ENCODE results near the gene BLVRA.

BLVRA gene

GRCh38 chr7:43750016-43750887 is 8.2 kb upstream of the BLVRA start:
- DNase-seq (ENCODE audit: low read depth) = no peak

DNA sequence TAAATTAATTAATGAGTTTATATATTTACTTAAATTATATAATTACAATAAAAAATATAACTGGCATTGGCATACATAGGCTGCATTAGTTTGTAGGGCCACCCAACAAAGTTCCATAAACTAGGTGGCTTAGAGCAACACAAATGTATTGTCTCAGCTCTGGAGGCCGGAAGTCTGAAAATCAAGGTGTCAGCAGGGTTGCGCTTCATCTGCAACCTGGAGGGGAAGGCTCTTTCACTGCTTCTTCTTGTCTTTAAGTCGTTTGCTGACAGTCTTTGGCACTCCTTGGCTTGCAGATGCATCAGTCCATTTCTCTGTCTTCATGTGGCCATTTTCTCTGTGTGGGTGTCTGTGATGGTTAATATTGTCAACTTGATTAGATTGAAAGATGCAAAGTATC is 6.1 kb upstream of the BLVRA start:
- no peak for DNase-seq (ENCODE audit: low read depth)

DNA sequence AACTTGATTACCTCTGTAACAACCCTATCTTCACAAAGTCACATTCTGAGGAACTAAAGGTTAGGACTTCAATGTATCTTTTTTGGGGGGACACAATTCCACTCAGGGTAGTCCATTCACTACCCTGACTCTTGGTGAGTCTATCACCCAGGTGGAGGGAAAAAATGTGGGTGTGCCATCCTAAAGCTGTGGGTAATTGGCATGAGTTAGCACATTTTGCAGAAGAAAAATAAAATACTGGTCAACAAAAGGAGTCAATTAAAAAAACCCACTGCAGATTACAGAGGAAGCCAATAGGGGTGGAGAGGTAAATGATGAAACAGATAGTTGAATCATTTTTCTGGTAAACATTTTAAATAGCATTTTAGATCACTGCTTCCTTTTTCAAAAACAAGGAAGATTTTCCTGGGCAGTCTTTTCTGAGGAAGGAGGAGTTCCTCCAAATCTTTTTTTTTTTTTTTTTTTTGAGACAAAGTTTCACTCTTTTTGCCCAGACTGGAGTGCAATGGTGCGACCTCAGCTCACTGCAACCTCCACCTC is 5.1 kb upstream of the BLVRA start:
- DNase-seq (ENCODE audit: low read depth) = no peak

- DNase-seq (ENCODE audit: low read depth) = no peak
These were observed 4.6 kb upstream of the BLVRA start for GRCh38 chr7:43753843-43754242.

DNA sequence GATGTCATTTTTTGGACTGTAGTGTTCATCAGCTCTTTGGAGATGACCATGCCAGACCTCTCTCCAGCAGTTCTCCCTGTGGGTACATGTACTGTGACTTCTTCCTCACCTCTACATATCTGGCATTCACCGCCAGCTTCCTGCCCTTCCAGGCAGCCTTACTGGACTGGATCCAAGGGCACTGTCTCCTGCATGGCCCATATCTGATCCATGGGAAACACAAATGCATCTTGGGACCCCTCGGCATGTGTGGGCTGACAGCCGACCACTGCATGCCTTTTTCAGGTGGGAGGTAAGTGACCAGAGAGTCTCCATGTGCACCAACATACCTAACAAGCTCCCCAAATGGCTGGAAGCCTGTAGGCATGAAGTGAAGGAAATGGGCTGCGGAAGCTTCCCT is 3.9 kb upstream of the BLVRA start:
- no peak for DNase-seq (ENCODE audit: low read depth)

- peak; percentile 16 for DNase-seq (ENCODE audit: low read depth)
These were observed 2.0 kb upstream of the BLVRA start for GRCh38 chr7:43756368-43757072.

- DNase-seq (ENCODE audit: low read depth) = no peak
These were observed 1.3 kb upstream of the BLVRA start for GRCh38 chr7:43757073-43757720.

- DNase-seq (ENCODE audit: low read depth) = no peak
These were observed 573 bp downstream of the BLVRA start for GRCh38 chr7:43758822-43759683.

DNA sequence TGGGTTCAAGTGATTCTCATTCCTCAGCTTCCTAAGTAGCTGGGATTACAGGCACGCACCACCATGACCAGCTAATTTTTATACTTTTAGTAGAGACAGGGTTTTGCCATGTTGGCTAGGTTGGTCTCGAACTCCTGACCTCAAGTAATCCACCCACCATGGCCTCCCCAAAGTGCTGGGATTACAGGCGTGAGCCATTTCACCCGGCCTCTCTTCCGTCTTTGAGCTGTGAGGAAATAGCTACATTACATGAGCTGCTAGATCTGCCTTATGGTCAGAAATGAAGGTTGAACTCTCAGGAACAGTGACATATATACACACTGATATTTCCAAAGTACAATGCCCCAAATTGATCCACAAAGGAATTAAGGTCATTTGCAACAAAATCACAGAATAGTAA is 2.4 kb downstream of the BLVRA start:
- DNase-seq (ENCODE audit: low read depth) = no peak

GRCh38 chr7:43761382-43761781 is 2.9 kb downstream of the BLVRA start:
- no peak for DNase-seq (ENCODE audit: low read depth)

- no peak for DNase-seq (ENCODE audit: low read depth)
These were observed 3.6 kb downstream of the BLVRA start for GRCh38 chr7:43761938-43762692.

- DNase-seq (ENCODE audit: low read depth) = no peak
These were observed 4.7 kb downstream of the BLVRA start for GRCh38 chr7:43763183-43763582.

- no peak for DNase-seq (ENCODE audit: low read depth)
These were observed 5.7 kb downstream of the BLVRA start for GRCh38 chr7:43764039-43764761.

GRCh38 chr7:43764807-43765491 is 6.5 kb downstream of the BLVRA start:
- no peak for DNase-seq (ENCODE audit: low read depth)

DNA sequence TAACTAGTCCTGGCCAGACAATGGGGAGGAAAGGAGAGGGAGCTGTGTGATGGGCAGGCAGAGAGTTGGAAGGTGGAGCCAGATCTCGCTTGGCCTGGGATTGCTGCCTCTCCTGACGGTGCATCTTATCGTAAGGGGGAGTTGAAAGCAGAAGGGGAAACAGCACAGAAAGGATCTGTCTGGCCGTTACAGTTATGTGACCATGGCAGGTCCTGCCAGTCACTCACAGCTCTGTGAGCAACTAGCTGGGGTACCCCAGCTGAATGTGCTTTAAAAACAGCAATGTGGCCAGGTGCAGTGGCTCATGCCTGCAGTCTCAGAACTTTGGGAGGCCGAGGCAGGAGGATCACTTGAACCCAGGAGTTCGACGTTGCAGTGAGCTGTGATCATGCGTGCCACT is 8.1 kb downstream of the BLVRA start:
- DNase-seq (ENCODE audit: low read depth) = no peak

DNA sequence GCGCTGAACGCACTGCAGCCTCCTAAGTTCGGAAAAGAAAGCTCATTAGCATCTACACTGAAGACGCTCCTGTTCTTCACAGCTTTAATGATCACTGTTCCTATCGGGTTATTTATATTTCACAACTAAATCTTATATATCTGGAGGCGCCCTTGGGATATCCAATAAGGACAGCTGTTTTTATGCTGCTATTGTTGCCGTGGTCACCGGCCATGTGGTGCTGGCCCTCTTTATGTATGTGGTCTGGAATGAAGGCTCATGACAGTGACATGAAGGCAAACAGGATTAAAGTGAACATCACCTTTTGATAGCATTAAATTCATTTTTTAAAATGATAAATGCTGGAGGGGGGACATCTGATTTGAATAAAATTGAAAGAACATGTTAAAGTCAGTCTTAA is 8.8 kb downstream of the BLVRA start:
- no peak for DNase-seq (ENCODE audit: low read depth)

DNA sequence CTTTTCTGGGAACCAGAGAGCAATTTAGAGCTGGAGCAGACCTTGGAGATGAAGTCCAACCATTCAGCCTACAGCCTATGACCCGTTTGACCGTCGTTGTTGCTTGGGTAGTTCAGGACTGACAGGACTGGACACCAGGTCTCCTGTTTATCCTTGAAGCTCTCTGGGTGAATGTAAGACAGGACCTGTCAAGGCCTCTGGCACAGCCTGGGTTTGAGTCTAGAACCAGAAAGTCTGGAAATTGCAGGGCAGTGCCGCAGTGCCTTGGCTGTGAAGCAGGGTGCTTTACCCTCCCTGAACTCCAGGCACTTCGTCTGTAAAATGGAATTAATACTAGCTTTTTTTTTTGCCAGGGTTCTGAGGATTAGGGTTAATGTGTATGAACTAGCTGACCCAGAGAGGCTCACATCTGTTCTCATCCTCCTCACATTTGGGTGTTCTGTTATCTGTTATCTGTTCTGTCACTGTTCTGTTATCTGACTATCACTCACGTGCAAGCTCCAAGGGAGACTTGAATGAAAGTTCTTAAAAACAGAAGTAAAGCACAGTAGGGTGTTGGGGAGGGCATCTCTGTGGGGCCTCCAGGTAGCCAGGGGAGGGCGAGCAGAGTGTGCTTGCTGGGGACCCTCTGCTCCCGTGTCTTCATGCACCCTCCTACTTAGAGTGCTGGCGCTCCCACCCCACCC is 9.9 kb downstream of the BLVRA start:
- no peak for DNase-seq (ENCODE audit: low read depth)

DNA sequence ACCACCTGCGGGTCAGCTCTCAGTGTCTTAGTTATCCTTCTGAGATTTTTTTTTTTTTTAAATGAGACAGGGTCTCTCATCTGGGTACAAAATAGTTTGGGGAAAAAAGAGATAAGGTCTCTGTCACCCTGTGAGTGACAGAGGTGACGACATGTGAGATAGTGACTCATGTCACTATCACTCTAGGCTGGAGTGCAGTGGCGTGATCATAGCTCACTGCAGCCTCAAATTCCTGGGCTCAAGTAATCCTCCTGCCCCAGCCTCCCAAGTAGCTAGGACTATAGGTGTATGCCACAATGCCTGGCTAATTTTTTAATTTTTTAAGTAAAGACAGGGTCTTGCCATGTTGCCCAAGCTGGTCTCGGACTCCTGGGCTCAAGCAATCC is 10.4 kb downstream of the BLVRA start:
- DNase-seq (ENCODE audit: low read depth) = no peak

- no peak for DNase-seq (ENCODE audit: low read depth)
These were observed 10.8 kb downstream of the BLVRA start for GRCh38 chr7:43769281-43769680.

All from fibroblast of the conjunctiva (primary cell).